OCI-LY1 (cell line): Measurements from ENCODE around the gene KPNB1.

Source experiments
- H2AFZ ChIP-seq: fragments of 200-600 bp; sonication (generic), shearing (Covaris generic); 2 replicates; pipeline ENCODE4 v1.6.0; 2014; ENCODE audit warnings: antibody characterized with exemption, mild to moderate bottlenecking, low read length
- H3F3A ChIP-seq: fragments of 200-600 bp; sonication (generic), shearing (Covaris generic); 2 replicates; pipeline ENCODE4 v1.6.0; 2014; ENCODE audit warnings: mild to moderate bottlenecking, antibody characterized with exemption, low read length, moderate library complexity; ENCODE audit not compliant: insufficient read depth
- H3K27ac ChIP-seq: fragments of 200-600 bp; sonication (generic); 2 replicates; pipeline ENCODE4 v1.5.1; 2014; ENCODE audit warnings: low read length, mixed run types, mild to moderate bottlenecking, low read depth; ENCODE audit not compliant: poor library complexity, severe bottlenecking
- H3K27me3 ChIP-seq: fragments of 200-600 bp; sonication (generic); 2 replicates; pipeline ENCODE4 v1.6.0; 2014; ENCODE audit warnings: antibody characterized with exemption, mild to moderate bottlenecking, low read length, moderate library complexity; ENCODE audit not compliant: insufficient read depth
- H3K36me3 ChIP-seq: fragments of 200-600 bp; sonication (generic); 2 replicates; pipeline ENCODE4 v1.6.1; 2014; ENCODE audit warnings: mild to moderate bottlenecking, antibody characterized with exemption, low read length, moderate library complexity, mixed read lengths; ENCODE audit not compliant: insufficient read depth
- H3K4me1 ChIP-seq: fragments of 200-600 bp; sonication (generic); 2 replicates; pipeline ENCODE4 v1.5.1; 2014; ENCODE audit warnings: mild to moderate bottlenecking, low read length, moderate library complexity; ENCODE audit not compliant: insufficient read depth, severe bottlenecking
- H3K4me2 ChIP-seq: fragments of 200-600 bp; sonication (generic), shearing (Covaris generic); 2 replicates; pipeline ENCODE4 v1.6.1; 2014; ENCODE audit warnings: low read length
- H3K4me3 ChIP-seq: fragments of 200-600 bp; sonication (generic); 2 replicates; pipeline ENCODE4 v1.5.1; 2014; ENCODE audit warnings: low read length, low read depth, mild to moderate bottlenecking, mixed read lengths; ENCODE audit not compliant: poor library complexity, severe bottlenecking
- H3K79me2 ChIP-seq: fragments of 200-600 bp; shearing (Covaris generic); 2 replicates; pipeline ENCODE4 v1.6.1; 2016; ENCODE audit warnings: mixed run types, low read length, mixed read lengths; ENCODE audit not compliant: insufficient read depth
- H3K9ac ChIP-seq: fragments of 200-600 bp; sonication (generic), shearing (Covaris generic); 2 replicates; pipeline ENCODE4 v1.6.1; 2014; ENCODE audit warnings: mild to moderate bottlenecking, low read length, mixed read lengths
- H3K9me2 ChIP-seq: fragments of 200-600 bp; sonication (generic), shearing (Covaris generic); 2 replicates; pipeline ENCODE4 v1.6.1; 2014; ENCODE audit warnings: low read depth, mild to moderate bottlenecking, low read length, mixed read lengths
- H3K9me3 ChIP-seq: fragments of 200-600 bp; shearing (Covaris generic); 2 replicates; pipeline ENCODE4 v1.6.1; 2014; ENCODE audit warnings: low read length, mixed read lengths
- H4K20me1 ChIP-seq: fragments of 200-600 bp; sonication (generic), shearing (Covaris generic); 2 replicates; pipeline ENCODE4 v1.6.0; 2016; ENCODE audit warnings: mild to moderate bottlenecking, low read length; ENCODE audit not compliant: insufficient read depth
- CTCF ChIP-seq: fragments of 200-600 bp; sonication (generic), shearing (Covaris generic); IDR thresholded peaks from 2 replicates; pipeline ENCODE4 v1.5.1; 2017; ENCODE audit warnings: mild to moderate bottlenecking, antibody characterized with exemption, low read length, moderate library complexity, mixed read lengths
- EZH2 ChIP-seq: fragments of 200-600 bp; sonication (generic), shearing (Covaris generic); IDR thresholded peaks from 2 replicates; pipeline ENCODE4 v1.8.0; 2017; ENCODE audit warnings: borderline replicate concordance, mixed run types, mild to moderate bottlenecking, antibody characterized with exemption, low read length, moderate library complexity, mixed read lengths

Gene KPNB1

GRCh38 chr17:47708312-47708863 is 58.7 kb downstream of the KPNB1 start:
- Histone ChIP-seq H3K27ac (no peak overlapping the region), H3K27me3 (peaks cover 7% of the 10 kb centered on the region; the same call in 1 of the 2 replicates), H3K4me3 (no peak overlapping the region), H2AFZ (no peak overlapping the region), H3K9ac (no peak overlapping the region), H3K4me1 (peaks cover 23% of the 10 kb centered on the region), H3K36me3 (peaks cover 31% of the 10 kb centered on the region), H3K79me2 (no peaks in the 10 kb centered on the region), H3F3A (0 out of 2 replicates have a peak, but pooled peaks cover 3% of the 10 kb centered on the region), H4K20me1 (no peaks in the 10 kb centered on the region), H3K4me2 (no peak overlapping the region), H3K9me2 (no peaks in the 10 kb centered on the region), H3K9me3 (no peaks in the 10 kb centered on the region)
- no peak for TF ChIP-seq EZH2
- no peak for TF ChIP-seq CTCF

GRCh38 chr17:47708864-47709541 is 59.3 kb downstream of the KPNB1 start:
- peaks cover 17% of the 10 kb centered on the region for H3K4me1 ChIP-seq
- no peak overlapping the region for H3K4me3 ChIP-seq
- no peak overlapping the region for H2AFZ ChIP-seq
- TF ChIP-seq CTCF (no peak), EZH2 (no peak)
- peaks cover 31% of the 10 kb centered on the region for H3K36me3 ChIP-seq
- peaks cover 7% of the 10 kb centered on the region; the same call in 1 of the 2 replicates for H3K27me3 ChIP-seq
- H3K9me2 ChIP-seq = no peaks in the 10 kb centered on the region
- H3K4me2 ChIP-seq = no peak overlapping the region
- H3K9me3 ChIP-seq = no peaks in the 10 kb centered on the region
- no peak overlapping the region for H3K27ac ChIP-seq
- 0 out of 2 replicates have a peak, but pooled peaks cover 3% of the 10 kb centered on the region for H3F3A ChIP-seq
- H3K9ac ChIP-seq = no peak overlapping the region
- H4K20me1 ChIP-seq = no peaks in the 10 kb centered on the region
- no peaks in the 10 kb centered on the region for H3K79me2 ChIP-seq

- peaks cover 7% of the 10 kb centered on the region; the same call in 1 of the 2 replicates for H3K27me3 ChIP-seq
- no peaks in the 10 kb centered on the region for H3K9me2 ChIP-seq
- peaks cover 12% of the 10 kb centered on the region for H3K4me1 ChIP-seq
- H3K36me3 ChIP-seq = peaks cover 29% of the 10 kb centered on the region
- 0 out of 2 replicates have a peak, but pooled peaks cover 3% of the 10 kb centered on the region for H3F3A ChIP-seq
- H3K4me2 ChIP-seq = no peak overlapping the region
- no peak overlapping the region for H3K4me3 ChIP-seq
- H3K27ac ChIP-seq = no peak overlapping the region
- no peaks in the 10 kb centered on the region for H3K79me2 ChIP-seq
- H2AFZ ChIP-seq = no peak overlapping the region
- no peaks in the 10 kb centered on the region for H4K20me1 ChIP-seq
- TF ChIP-seq CTCF (no peak), EZH2 (no peak)
- H3K9me3 ChIP-seq = no peaks in the 10 kb centered on the region
- no peak overlapping the region for H3K9ac ChIP-seq
Measured at GRCh38 chr17:47709594-47709993, 59.9 kb downstream of the KPNB1 start.
